HPDE6-E6E7 (cell line): ENCODE data around the gene CHD8.
"Not testable (repeated sequence)": the region's sequence is repeated elsewhere in the genome, so short reads cannot be mapped to it uniquely, and the experiment has no call there.

Experiments
- DNase-seq: peaks from one replicate; pipeline ENCODE4 v3.0.0; 2011; ENCODE audit warnings: missing footprints; ENCODE audit errors: extremely low spot score

The CHD8 gene

GRCh38 chr14:21372814-21373213 lies 83.1 kb downstream of the CHD8 start:
- DNase-seq: not testable (repeated sequence)

GRCh38 chr14:21369949-21370679 lies 85.8 kb downstream of the CHD8 start:
- no peak for DNase-seq

- DNase-seq: no peak
Measured at GRCh38 chr14:21367582-21368144, 88.3 kb downstream of the CHD8 start.

GRCh38 chr14:21356511-21356910 lies 99.4 kb downstream of the CHD8 start:
- no peak for DNase-seq

- no peak for DNase-seq
Measured at GRCh38 chr14:21352587-21352986, 103.3 kb downstream of the CHD8 start.

GRCh38 chr14:21350539-21350938 lies 105.4 kb downstream of the CHD8 start:
- DNase-seq: no peak

- DNase-seq: no peak
Measured at GRCh38 chr14:21347201-21347600, 108.7 kb downstream of the CHD8 start.

- DNase-seq: no peak
Measured at GRCh38 chr14:21346532-21347135, 109.3 kb downstream of the CHD8 start.

GRCh38 chr14:21343035-21343794 lies 112.7 kb downstream of the CHD8 start:
- no peak for DNase-seq
